GM23338 (cell line): ENCODE measurements around the gene RSBN1L. TPM values are rescaled to one million over a fixed set of nuclear protein-coding genes. Genes with fewer than 3 reads are reported as not detected.

Experiments
- ATAC-seq: fragments of 200-7000 bp; cut with Tn5 transposase; 3 replicates; pipeline ENCODE4 v1.9.1; 2020
- DNase-seq: peaks from one replicate; pipeline ENCODE4 v3.0.0-alpha.2; 2015; ENCODE audit warnings: low spot score
- H2AFZ ChIP-seq: fragments of 200-600 bp; sonication (generic); 2 replicates; pipeline ENCODE4 v1.8.0; 2016; ENCODE audit warnings: antibody characterized with exemption, mild to moderate bottlenecking, moderate library complexity
- H3F3A ChIP-seq: fragments of 200-600 bp; sonication (generic); replicated peaks from 2 replicates; pipeline ENCODE4 v1.8.0; 2017; ENCODE audit warnings: antibody characterized with exemption, mixed run types, low read depth
- H3K27ac ChIP-seq: fragments of 200-600 bp; sonication (generic); 2 replicates; pipeline ENCODE4 v1.6.1; 2016; ENCODE audit warnings: low read depth
- H3K27me3 ChIP-seq: fragments of 200-600 bp; sonication (generic); 2 replicates; pipeline ENCODE4 v1.8.0; 2016; ENCODE audit warnings: mild to moderate bottlenecking, mixed run types, moderate library complexity; ENCODE audit not compliant: insufficient read depth
- H3K36me3 ChIP-seq: fragments of 200-600 bp; sonication (generic); 2 replicates; pipeline ENCODE4 v1.8.0; 2016; ENCODE audit warnings: mild to moderate bottlenecking; ENCODE audit not compliant: insufficient read depth
- H3K4me1 ChIP-seq: fragments of 200-600 bp; sonication (generic); 2 replicates; pipeline ENCODE4 v1.8.0; 2016; ENCODE audit warnings: mild to moderate bottlenecking, moderate library complexity; ENCODE audit not compliant: insufficient read depth
- H3K4me2 ChIP-seq: fragments of 200-600 bp; sonication (generic); 2 replicates; pipeline ENCODE4 v1.7.1; 2017; ENCODE audit warnings: mixed run types
- H3K4me3 ChIP-seq: fragments of 200-600 bp; sonication (generic); 2 replicates; pipeline ENCODE4 v1.6.1; 2016; ENCODE audit warnings: mixed run types
- H3K79me2 ChIP-seq: fragments of 200-600 bp; sonication (generic); replicated peaks from 2 replicates; pipeline ENCODE4 v1.8.0; 2017; ENCODE audit warnings: mild to moderate bottlenecking; ENCODE audit not compliant: insufficient read depth
- H3K9me2 ChIP-seq: fragments of 200-600 bp; sonication (generic); 2 replicates; pipeline ENCODE4 v1.8.0; 2017; ENCODE audit not compliant: insufficient read depth
- H4K20me1 ChIP-seq: fragments of 200-600 bp; sonication (generic); replicated peaks from 2 replicates; pipeline ENCODE4 v1.8.0; 2017; ENCODE audit warnings: mild to moderate bottlenecking; ENCODE audit not compliant: insufficient read depth
- H3K27ac Mint-ChIP-seq: 2 replicates; pipeline ENCODE4 v1.8.0; 2020; ENCODE audit warnings: inconsistent platforms, mild to moderate bottlenecking, moderate library complexity, mixed read lengths
- H3K27me3 Mint-ChIP-seq: 3 replicates; pipeline ENCODE4 v1.8.0; 2022; ENCODE audit warnings: low read depth, mild to moderate bottlenecking, moderate library complexity, mixed read lengths, inconsistent platforms; ENCODE audit not compliant: insufficient read depth, poor library complexity
- H3K36me3 Mint-ChIP-seq: 3 replicates; pipeline ENCODE4 v1.8.0; 2021; ENCODE audit warnings: low read depth, mild to moderate bottlenecking, inconsistent platforms, moderate library complexity, mixed read lengths
- H3K4me1 Mint-ChIP-seq: 3 replicates; pipeline ENCODE4 v1.8.0; 2020; ENCODE audit warnings: mild to moderate bottlenecking, inconsistent platforms, mixed read lengths
- H3K4me3 Mint-ChIP-seq: 3 replicates; pipeline ENCODE4 v1.8.0; 2021; ENCODE audit warnings: moderate library complexity, mild to moderate bottlenecking, inconsistent platforms, mixed read lengths
- H3K9me3 Mint-ChIP-seq: 3 replicates; pipeline ENCODE4 v1.8.0; 2020; ENCODE audit warnings: moderate library complexity, mild to moderate bottlenecking, inconsistent platforms, mixed read lengths
- CREB1 ChIP-seq: fragments of 250-450 bp; sonication (Bioruptor Pico); IDR thresholded peaks from 2 replicates; pipeline ENCODE4 v1.5.0; 2020; ENCODE audit warnings: low read depth, mild to moderate bottlenecking, moderate library complexity
- CTCF ChIP-seq, 2 experiments: fragments of 200-600 bp in 1 of 2; sonication (generic) in 1 of 2; conservative IDR thresholded peaks; 2 replicates each; pipeline versions ENCODE4 v1.5.1 to v1.6.1; 2016 to 2017; ENCODE audit warnings: antibody characterized with exemption in 2 of 2, low read depth in 2 of 2, mild to moderate bottlenecking in 2 of 2, moderate library complexity in 1 of 2
- ETS1 ChIP-seq: IDR thresholded peaks from 2 replicates; pipeline ENCODE4 v1.6.1; 2016; ENCODE audit warnings: antibody characterized with exemption
- EZH2 ChIP-seq: fragments of 200-600 bp; sonication (generic); IDR thresholded peaks from one replicate; pipeline ENCODE4 v1.8.0; 2017; ENCODE audit warnings: antibody characterized with exemption, mild to moderate bottlenecking, low read depth; ENCODE audit not compliant: unreplicated experiment
- EZH2phosphoT487 ChIP-seq: fragments of 200-600 bp; sonication (generic); IDR thresholded peaks from one replicate; pipeline ENCODE4 v1.8.1; 2018; ENCODE audit warnings: antibody characterized with exemption; ENCODE audit not compliant: unreplicated experiment
- JUNB ChIP-seq: IDR thresholded peaks from one replicate; pipeline ENCODE4 v1.6.1; 2016; ENCODE audit warnings: antibody characterized with exemption; ENCODE audit not compliant: unreplicated experiment
- NANOG ChIP-seq: IDR thresholded peaks from 2 replicates; pipeline ENCODE4 v1.6.1; 2016; ENCODE audit warnings: antibody characterized with exemption, borderline replicate concordance
- POLR2AphosphoS5 ChIP-seq: IDR thresholded peaks from 2 replicates; pipeline ENCODE4 v1.6.1; 2016; ENCODE audit warnings: antibody characterized with exemption, low read depth
- REST ChIP-seq: IDR thresholded peaks from one replicate; pipeline ENCODE4 v1.6.1; 2018; ENCODE audit warnings: antibody characterized with exemption; ENCODE audit not compliant: unreplicated experiment
- STAT1 ChIP-seq: IDR thresholded peaks from one replicate; pipeline ENCODE4 v1.6.1; 2016; ENCODE audit warnings: antibody characterized with exemption; ENCODE audit not compliant: unreplicated experiment
- ZNF114 ChIP-seq: fragments of 250-450 bp; sonication (Bioruptor Pico); IDR thresholded peaks from 2 replicates; pipeline ENCODE4 v1.5.0; 2020; ENCODE audit warnings: mild to moderate bottlenecking, moderate library complexity
- ZNF331 ChIP-seq: fragments of 250-450 bp; sonication (Bioruptor Pico); IDR thresholded peaks from 2 replicates; pipeline ENCODE4 v1.5.0; 2020; ENCODE audit warnings: low read depth, mild to moderate bottlenecking, moderate library complexity
- ZNF462 ChIP-seq: fragments of 250-450 bp; sonication (Bioruptor Pico); IDR thresholded peaks from 2 replicates; pipeline ENCODE4 v1.5.0; 2020; ENCODE audit warnings: mild to moderate bottlenecking, moderate library complexity
- polyA plus RNA-seq: library from polyadenylated mRNA; unstranded; fragments of >200 nt; fragmentation: Nextera tagmentation; extraction: Ambion mirVana; gene quantifications from 2 replicates; pipeline ENCODE4 v1.2.1, GENCODE V29; 2016
- total RNA-seq: library from RNA; depleted of rRNA; stranded (reverse); fragments of >200 nt; shearing (Covaris generic); gene quantifications from 2 replicates; pipeline ENCODE4 v1.2.3, GENCODE V29; 2014

The RSBN1L gene
- total and polyA plus RNA-seq, 2 experiments from 2014 or later, result 9.7 to 19.7 TPM

GRCh38 chr7:77710067-77710466 is 13.8 kb downstream of the RSBN1L start:
- Histone ChIP-seq H3K4me1 (no peaks in the 10 kb centered on the region), H3K27ac (no peak overlapping the region), H4K20me1 (peaks cover 26% of the 10 kb centered on the region), H2AFZ (no peak overlapping the region), H3K4me2 (no peak overlapping the region), H3K36me3 (no peaks in the 10 kb centered on the region), H3F3A (no peaks in the 10 kb centered on the region), H3K27me3 (no peaks in the 10 kb centered on the region), H3K79me2 (peaks cover 100% of the 10 kb centered on the region), H3K9me2 (no peaks in the 10 kb centered on the region), H3K4me3 (no peak overlapping the region)
- no peak for ATAC-seq
- DNase-seq, result no peak
- Mint-ChIP-seq H3K27me3 (no peaks in the 10 kb centered on the region), H3K4me1 (peaks cover 4% of the 10 kb centered on the region; the same call in 1 of the 3 replicates), H3K9me3 (no peaks in the 10 kb centered on the region; the same call in 2 of the 3 replicates), H3K4me3 (no peak overlapping the region), H3K27ac (no peak overlapping the region), H3K36me3 (peaks cover 5% of the 10 kb centered on the region; the same call in 2 of the 3 replicates)
- TF ChIP-seq REST, result no peak
- no peak for TF ChIP-seq ZNF114 (CRISPR knock-in tag)
- TF ChIP-seq EZH2, result no peak
- no peak for TF ChIP-seq EZH2phosphoT487
- TF ChIP-seq ETS1, result no peak
- TF ChIP-seq POLR2AphosphoS5, result no peak
- TF ChIP-seq JUNB, result no peak
- no peak for TF ChIP-seq STAT1
- no peak for TF ChIP-seq ZNF462 (CRISPR knock-in tag)
- no peak for TF ChIP-seq CTCF (conservative IDR thresholded peaks at IDR 0.05; ENCODE audit: low read depth in 2 of 2)
- no peak for TF ChIP-seq ZNF331
- TF ChIP-seq NANOG, result no peak
- TF ChIP-seq CREB1, result no peak
